ENCODE results near the gene SCMH1.
"Not testable (repeated sequence)": the region's sequence is repeated elsewhere in the genome, so short reads cannot be mapped to it uniquely, and the experiment has no call there.

The SCMH1 gene

DNA sequence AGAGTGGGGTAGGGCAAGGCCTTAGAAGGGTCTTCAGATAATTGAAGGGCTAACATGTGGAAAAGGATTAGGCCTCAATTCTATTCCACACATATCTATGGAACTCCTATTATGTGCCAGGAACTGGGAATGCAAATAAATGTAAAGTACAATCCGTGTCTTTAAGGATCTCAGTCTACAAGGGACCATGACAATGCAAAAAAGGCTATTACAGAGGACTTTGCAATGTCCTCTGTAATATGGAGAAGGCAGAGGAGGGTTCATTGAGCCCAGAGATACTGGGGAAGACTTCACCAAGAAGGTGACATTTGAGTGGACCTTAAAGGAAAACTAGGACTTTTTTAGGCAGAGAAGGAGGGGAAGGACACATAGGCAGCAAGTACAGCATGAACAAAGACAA, 4.5 kb upstream of the SCMH1 start:
- no peak for DNase-seq

DNA sequence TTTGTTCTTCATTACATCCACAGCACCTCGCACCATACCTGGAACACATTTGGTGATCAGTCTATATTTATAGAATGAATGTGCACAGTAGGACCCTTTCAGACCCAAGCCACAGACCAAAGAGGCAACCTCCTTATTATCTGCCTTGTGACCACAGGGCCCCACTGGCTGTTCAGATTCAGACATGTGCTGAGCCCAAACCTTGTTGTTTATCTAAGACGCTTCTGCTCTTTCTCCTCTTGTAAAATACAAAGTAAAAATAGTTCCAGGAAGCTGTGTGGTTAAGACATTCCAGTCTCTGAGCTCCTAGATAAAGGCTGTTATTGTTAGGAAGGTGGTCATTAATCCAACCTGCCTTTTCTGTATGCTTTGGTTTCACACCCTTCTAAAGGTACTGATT, 3.6 kb upstream of the SCMH1 start:
- peak; percentile 60 to 69 for DNase-seq

DNA sequence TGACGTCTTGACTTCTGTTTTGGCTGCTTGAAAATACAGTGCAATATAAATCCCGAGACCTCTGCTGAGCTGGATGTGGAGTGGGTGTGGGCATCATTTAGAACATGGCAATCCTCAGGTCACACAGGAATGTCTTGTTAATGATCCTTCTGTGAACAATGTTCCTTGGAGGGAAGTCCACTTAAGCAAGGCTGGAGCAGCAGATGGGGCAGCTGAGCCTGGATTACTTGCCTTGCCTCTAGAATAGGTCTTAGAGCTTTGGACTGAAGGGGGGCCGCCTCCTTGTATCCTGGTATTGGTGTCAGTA, 926 bp upstream of the SCMH1 start:
- DNase-seq, result no peak

DNA sequence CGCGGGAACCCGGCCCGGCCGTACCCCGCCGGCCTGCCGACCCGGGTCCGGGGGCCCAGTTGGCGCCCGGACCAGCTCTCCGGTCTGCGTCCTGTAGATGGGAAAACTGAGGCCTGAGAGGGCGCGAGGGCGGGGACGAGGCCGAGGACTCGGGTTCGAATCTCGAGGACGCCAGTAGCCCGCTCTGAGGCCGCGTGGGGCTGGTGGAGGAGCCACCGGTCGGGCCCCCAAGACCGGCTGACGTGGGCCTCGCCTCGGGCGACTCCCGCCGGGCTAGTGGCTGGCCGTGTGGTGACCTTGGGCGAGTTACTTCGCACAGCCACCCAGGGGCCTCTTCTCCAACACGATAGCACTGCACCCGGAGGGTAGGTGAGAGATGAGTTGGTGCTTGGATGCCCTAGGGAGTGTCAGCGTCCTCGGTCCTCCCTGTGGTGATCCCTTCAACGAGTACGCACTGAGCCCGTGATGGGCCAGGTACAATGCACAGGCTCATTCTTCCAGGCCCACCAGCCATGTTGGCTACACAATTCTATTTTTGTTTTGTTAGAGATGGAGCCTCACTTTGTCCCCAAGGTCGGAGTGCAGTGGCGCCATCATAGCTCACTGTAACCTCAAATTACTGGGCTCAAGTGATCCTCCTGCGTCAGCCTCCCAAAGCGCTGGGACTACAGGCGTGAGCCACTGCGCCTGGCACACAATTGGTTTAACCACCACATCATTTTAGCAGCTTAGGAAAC, 404 bp upstream of the SCMH1 start:
- peak; percentile 36 to 44 for DNase-seq

DNA sequence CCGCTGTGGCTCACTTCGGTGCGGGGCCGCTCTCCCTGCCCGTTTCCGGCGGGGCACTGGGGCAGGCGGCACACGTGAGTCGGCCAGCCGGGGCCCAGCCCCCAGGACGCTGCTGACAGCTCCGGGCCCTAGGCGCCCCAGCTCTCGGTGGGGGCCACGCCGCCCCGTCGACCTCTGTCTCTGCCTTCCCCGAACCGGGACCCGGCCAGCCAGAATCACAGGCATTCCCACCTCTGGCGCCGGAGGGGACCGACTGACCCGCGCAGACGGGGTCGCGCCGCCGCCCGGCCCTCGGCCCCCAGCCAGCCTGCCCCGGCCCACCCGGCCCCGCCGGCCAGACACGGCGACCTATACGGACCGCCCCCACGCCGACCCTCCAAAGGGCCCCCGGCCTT, 755 bp downstream of the SCMH1 start:
- DNase-seq, result peak in 1 of 2 experiments; percentile 30

DNA sequence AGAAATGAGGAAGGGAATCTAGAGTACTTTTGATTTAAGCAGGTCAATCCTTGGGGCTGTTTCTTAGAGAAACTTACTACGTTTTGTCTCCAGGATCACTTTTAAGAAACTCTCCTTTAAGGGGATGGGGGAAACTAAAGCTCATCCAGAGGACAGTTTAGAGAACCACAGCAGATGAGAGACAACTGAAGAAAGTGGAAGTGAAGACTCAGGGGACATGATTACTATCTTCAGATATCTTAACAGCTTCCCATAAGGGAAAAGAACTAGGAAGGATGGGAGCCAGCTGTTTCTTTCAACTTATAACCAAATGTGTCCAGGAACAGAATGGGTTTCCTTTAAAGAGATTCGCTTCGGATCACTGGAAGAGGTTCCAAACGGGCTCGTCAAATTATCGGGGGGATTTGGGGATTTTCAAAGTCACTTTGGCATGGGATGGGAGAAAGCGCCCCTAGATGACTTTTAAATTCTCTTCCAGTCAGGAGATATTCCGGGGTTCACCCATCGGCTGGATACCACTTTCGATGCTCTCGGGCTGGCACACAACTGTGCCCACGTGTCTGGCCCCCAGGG, 1.2 kb downstream of the SCMH1 start:
- DNase-seq, result peak; percentile 46 to 50

DNA sequence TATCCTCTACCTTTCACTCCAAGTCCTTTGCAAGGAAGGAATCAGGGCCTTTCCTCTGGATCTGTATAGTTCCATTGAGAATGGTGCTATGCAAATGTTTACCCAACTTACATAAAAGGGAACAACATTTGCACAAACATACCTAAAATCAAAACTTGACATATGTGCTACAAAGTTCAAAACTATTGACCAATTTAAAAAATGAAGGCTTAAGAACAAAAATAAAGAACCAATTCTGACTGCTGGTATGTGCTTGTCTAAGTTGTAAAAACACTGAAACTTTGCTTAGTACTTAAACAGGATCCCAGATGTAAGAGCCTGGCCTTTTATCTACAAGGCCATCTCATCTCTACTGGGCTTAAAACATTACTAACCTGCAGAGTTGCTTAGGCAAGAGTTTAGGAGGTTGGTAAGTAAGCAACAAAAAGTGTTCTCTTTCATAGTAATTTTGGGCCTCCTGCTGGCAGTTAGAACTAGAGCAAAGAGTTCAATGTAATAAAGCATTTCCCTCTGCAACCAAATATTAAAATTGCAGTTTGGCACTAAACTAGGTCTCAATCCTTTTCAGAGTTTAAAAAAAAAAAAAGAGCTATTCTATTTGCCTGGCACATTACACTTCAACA, 2.0 kb downstream of the SCMH1 start:
- peak; percentile 66 to 69 for DNase-seq

DNA sequence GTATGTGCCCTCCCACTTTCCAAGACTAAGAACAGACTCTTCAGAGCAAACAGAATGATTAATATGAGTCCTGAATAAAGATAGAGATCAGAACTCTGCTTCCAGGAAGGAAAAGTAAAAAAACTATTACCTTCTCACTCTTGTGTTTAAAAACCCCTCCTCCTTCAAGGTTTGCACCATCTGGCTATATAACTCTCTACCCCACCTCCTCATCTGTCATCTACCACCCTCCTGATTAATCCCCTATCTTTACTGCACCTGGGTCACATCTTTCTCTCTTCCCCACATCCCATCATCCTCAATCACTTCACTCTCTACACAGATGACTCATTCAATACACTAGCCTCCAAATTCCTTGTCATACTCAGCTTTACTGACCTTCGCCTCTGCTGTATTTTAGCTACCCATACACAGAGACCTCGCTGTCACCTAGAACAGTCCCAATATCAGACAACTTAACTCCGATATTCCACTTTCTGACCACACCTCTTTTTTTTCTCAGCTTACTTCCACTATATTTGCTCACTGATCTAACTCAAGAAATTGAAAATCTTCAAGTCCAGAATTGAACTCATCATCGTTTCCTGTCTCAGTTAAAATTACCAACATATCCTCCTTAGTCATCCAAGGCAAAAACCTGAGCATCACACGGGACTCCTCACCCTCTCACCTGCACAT, 3.7 kb downstream of the SCMH1 start:
- no peak for DNase-seq

DNA sequence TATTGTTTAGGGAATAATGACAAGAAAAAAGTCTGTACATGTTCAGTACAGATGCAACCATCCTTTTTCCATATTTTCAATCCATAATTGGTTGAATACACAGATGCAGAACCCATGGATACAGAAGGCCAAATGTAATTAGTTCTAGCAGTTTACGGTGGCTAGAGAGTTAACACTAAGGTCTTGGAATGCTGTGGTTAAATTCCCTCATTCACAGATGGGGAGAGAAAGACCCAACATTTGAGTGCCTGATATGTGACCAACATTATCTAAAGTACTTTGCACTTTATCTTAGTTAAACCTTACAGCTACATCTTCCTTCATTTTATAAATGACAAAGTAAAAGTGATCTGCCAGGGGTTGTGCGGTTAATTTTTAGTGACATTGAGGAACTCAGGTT, 5.3 kb downstream of the SCMH1 start:
- DNase-seq, result no peak

DNA sequence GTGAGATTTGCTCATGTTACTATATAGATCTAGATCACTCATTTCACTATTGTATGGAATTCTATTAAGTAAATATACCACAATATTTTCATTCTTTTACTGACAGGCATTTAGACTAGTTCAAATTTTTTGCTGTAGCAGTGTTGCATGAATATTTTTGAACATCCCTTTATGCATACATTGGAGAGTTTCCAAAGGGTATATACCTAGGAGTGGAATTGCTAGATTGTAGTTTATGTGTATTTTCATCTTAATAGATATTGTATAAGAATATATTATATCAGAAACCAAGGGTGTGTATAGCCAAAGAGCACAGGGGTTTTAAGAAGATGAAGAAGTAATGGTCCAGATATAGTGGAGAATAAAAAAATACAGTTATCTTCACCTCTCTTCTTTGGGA, 6.2 kb downstream of the SCMH1 start:
- no peak for DNase-seq

DNA sequence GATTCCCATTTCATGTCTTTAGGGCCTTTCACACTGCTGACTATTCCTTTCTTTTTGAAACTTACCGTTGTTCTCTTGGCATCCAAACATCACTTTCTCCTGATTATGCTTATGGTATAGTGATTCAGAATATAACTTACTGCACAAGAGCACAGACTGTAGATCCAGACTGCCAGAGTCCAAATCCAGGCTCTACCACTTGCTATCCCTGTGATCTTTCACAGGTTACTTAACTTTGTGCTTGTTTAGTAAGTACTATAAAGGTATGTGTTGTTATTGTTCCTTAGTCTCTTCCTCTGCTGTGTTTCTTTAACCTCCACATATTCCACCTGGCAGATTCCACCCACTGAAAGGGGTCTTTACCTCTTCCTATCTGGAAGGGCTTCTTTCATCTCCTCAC, 8.4 kb downstream of the SCMH1 start:
- DNase-seq, result no peak

DNA sequence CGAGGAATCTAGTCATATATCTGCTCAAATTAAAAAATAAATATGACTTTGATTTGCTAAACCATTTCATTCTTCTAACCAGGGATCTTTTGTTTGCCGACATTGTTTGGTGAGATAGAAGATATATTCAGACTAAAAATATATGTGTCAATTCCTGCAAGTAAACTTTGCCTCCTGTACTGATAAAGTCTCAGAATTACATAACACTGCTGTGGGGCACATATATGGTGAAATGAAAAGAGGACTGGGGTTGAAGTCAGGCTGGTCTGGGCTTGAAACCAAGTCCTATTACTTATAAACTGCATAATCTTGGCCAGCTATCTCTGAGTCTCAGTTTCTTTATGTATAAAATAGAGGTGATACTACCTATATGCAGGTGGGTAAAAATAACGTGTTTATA, 9.8 kb downstream of the SCMH1 start:
- DNase-seq, result no peak

DNA sequence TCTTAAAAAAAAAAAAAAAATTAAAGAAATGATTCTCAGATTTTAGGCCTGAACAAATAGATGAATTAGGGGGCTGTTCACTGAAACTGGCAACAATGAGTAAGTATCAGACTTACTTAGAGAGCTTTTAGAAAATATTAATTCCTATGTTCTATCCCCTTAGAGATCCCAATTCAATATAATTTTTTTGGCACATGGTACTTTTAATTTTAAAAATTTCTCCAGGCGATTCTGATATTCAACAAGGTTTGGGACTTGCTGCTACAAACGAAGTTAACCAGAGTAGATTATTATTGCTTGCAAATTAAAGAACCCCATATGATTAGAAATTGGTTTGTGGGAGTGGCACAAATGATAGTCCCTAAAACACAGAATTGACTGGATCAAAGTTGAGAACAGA, 11.4 kb downstream of the SCMH1 start:
- no peak for DNase-seq

DNA sequence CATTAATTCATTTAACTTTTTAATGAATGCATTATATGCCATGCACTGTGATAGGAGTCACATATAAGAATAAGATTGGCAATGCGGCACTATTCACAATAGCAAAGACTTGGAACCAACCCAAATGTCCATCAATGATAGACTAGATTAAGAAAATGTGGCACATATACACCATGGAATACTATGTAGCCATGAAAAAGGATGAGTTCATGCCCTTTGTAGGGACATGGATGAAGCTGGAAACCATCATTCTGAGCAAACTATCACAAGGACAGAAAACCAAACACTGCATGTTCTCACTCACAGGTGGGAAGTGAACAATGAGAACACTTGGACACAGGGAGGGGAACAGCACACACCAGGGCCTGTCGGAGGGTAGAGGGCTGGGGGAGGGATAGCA, 12.9 kb downstream of the SCMH1 start:
- not testable (repeated sequence) for DNase-seq

DNA sequence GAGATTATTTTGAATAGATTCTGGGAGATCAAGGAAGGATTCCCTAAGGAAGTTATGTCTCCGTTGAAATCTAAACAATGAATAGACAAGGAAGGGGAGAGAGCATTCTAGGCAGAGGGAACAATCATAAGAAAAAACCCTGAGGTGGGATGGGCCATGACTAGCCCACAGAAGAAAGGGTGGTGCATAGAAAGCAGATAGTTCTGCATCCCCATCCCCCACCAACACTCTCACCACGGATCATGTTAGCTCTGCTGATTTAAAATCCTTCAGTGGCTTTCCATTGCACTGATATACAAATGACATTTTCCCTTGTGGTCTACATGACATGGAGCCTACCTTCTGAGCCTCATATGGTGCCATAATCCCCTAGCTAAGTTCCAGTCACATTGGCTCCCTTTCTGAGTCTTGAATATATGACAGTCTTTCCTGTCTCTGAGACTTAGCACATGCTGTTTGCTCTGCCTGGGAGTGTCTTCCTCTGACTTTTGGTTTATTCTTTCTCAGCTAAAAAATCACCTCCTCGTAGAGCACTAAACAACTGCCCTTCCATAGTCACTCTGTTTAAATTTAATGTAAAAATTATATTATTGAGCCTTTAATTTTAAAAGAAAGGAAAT, 15.2 kb downstream of the SCMH1 start:
- no peak for DNase-seq

DNA sequence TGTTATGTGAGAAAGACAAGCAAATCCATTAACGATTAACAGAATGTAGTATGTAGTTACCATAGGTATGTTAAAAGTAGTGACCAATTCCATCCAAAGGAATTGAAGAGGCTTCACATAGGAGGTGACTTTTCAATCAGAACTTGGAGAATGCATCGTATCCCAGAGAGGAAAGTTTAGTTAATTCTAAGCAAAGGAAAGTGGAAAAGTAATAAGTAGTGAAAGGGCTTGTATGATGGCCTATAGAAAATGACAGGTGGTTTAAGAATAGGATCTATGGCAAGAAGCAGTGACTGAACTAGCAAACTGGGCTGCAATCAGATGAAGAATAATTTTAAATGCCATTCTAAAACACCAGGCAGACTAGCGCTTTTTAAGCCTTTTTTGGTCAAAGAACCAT, 16.6 kb downstream of the SCMH1 start:
- no peak for DNase-seq

DNA sequence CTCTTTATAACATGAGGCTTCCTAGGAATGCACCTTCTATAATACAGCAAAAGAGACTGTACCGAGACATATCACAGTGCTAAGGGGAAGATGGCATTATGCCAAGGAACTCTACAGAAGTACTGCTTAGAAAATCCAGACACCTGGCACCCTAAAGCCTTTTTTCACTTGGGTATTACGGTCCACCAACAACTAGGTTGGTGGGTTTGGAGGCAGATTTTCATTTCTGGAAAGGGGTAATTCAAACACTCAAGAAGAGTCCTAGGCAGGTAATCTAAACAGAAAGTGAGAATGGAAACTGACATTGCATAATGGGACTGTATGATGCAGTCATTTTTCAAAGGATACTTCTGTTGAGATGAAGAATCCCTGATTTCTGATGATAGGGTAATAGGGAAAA, 19.6 kb downstream of the SCMH1 start:
- no peak for DNase-seq

DNA sequence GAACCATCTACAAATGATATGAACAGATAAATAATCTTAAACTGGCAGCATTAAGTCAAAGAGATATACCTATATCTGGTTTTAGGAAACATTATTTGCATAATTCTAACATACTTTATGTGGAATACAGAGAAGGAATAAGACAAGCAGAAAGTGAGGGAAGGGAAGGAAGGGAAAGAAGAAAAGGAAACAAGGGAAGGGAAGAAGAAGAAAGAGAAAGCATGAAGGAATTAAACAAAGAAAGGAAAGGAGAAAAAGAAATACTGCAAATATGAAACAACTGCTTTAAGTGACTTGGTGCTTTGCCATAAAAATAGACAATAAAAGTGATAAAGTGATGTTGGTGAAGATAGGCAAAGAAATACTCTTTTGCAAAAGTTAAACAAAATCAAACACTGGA, 20.1 kb downstream of the SCMH1 start:
- no peak for DNase-seq

DNA sequence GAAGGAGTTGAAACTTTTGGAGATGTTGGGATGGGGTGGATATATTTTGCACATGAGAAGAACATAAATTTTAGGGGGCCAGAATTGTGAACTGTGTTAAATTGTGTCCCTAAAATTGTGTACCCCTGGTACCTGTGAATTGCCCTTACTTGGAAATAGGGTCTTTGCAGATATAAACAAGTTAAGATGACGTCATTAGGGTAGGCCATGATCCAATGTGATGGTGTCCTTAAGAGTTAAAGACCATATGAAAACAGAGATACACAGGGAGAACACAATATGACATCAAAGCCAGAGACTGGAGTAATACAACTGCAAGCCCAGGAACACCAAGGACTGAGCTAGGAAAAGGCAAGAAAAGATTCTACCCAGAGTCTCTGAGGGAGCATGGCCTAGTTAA, 24.0 kb downstream of the SCMH1 start:
- no peak for DNase-seq

DNA sequence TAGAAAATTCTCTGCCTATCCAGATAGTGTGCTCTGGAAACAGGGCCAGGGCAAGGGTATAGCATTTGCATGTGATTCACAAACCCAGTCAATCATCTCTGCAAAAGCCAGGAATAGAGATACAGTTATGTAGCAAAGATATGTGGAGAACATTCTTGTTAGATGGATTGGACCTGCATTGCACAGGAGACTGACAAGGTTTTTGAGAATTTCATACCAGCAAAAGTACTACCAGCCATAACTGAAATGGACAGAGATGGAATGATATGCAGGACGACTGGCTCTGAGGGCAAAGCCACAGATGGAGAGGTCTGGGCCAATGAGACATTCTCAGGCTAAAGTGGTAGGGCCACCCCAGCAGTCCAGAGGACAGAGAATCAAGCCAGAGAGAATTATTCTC, 24.7 kb downstream of the SCMH1 start:
- no peak for DNase-seq

DNA sequence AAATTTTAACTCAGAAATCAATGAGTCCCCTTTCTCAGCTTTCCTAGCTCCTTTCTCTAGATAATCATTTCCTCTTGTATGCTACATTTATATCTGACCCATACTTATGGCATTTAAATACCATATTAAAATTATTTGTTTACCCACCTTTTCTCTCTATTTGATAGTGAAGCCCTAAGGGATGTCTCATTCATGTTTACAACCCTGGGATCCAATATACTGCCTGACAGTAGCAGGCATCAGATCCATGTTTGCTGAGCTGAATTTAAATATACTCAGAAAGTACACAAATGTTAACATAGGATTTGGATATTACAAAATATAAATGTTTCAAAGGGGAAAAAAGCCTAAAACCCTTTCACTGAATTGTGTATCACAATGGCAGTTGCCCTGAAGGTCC, 26.5 kb downstream of the SCMH1 start:
- no peak for DNase-seq

DNA sequence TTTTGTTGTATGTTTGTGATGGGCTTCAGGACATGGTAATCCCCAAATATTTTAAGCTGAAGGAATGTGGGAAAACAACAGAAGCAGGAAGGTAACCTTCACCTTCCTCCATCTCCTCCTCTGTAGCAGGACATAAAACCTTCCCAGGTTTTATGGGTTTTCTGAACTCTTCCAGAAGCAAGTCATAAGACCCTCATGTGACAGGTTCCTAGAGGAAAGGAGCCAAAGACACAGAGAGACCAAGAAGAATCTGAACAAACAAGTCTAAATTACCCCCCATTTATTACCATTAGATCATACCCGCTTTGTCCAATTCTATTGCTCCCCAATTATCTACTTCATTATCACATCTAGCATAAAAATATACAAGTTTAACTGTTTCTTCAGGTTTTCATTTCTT, 28.8 kb downstream of the SCMH1 start:
- DNase-seq, result no peak

DNA sequence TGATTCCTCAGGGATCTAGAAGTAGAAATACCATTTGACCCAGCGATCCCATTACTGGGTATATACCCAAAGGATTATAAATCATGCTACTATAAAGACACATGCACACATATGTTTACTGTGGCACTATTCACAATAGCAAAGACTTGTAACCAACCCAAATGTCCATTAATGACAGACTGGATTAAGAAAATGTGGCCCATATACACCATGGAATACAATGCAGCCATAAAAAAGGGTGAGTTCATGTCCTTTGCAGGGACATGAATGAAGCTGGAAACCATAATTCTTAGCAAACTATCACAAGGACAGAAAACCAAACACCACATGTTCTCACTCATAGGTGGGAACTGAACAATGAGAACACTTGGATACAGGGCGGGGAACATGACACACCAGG, 30.5 kb downstream of the SCMH1 start:
- DNase-seq, result not testable (repeated sequence)

DNA sequence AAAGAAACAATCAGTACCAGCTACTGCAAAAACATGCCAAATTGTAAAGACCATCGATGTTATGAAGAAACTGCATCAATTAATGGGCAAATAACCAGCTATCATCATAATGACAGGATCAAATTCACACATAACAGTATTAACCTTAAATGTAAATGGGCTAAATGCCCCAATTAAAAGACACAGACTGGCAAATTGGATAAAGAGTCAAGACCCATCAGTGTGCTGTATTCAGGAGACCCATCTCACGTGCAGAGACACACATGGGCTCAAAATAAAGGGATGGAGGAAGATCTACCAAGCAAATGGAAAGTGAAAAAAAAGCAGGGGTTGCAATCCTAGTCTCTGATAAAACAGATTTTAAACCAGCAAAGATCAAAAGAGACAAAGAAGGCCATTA, 35.1 kb downstream of the SCMH1 start:
- DNase-seq, result not testable (repeated sequence)

Data from Kasumi-1 (cell line).